GM12873 (cell line): ENCODE results near the gene GLI3.

Experiments
- TF ChIP-seq, protein P1 (sequence below): IDR thresholded peaks from 2 replicates; pipeline ENCODE4 v1.5.1; 2012; ENCODE audit warnings: low read depth, mild to moderate bottlenecking, moderate library complexity, low read length, control low read depth; ENCODE audit not compliant: insufficient read depth; ENCODE audit errors: missing control alignments

The GLI3 gene

DNA sequence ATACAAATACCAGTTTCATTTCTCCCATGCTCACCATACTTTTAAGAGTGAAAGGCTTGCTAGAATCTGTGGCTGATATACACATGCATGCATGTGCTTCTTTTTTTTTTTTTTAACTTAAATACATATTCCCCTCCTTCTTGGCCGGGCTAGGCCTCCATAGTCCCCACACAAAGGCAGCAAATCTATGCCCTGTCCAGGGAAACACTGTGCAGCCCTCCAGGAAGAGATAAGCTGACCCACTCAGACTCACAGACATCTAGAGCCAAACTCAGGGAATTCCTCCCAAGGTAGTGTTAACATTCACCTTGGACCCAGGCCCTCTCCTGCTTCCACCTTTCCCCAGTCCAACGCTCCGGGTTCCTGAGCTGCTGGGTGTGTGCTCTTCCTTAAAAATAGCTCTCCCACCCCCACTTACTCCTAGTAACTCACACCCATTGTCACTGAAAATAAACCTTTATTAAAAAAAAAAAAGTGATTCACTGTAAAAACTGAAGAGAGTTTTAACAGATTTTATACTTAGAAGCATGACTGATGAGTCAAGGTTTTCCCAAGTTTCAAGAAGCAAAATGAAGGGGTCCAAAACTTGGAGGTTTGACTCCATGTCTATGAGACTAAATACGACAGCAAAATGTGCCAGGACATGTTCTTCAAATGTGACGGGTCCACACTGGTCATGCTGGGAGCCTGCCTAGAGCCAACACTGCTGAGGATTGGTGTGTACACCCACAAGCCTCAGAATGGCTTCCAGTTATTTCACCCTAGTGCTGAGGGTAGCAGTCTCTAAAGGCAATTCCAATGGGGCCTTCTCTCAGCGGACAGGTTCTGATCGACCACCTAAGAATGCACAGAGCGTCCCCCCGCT lies 159.5 kb downstream of the GLI3 start:
- TF ChIP-seq, protein P1, sequence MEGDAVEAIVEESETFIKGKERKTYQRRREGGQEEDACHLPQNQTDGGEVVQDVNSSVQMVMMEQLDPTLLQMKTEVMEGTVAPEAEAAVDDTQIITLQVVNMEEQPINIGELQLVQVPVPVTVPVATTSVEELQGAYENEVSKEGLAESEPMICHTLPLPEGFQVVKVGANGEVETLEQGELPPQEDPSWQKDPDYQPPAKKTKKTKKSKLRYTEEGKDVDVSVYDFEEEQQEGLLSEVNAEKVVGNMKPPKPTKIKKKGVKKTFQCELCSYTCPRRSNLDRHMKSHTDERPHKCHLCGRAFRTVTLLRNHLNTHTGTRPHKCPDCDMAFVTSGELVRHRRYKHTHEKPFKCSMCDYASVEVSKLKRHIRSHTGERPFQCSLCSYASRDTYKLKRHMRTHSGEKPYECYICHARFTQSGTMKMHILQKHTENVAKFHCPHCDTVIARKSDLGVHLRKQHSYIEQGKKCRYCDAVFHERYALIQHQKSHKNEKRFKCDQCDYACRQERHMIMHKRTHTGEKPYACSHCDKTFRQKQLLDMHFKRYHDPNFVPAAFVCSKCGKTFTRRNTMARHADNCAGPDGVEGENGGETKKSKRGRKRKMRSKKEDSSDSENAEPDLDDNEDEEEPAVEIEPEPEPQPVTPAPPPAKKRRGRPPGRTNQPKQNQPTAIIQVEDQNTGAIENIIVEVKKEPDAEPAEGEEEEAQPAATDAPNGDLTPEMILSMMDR: no peak

DNA sequence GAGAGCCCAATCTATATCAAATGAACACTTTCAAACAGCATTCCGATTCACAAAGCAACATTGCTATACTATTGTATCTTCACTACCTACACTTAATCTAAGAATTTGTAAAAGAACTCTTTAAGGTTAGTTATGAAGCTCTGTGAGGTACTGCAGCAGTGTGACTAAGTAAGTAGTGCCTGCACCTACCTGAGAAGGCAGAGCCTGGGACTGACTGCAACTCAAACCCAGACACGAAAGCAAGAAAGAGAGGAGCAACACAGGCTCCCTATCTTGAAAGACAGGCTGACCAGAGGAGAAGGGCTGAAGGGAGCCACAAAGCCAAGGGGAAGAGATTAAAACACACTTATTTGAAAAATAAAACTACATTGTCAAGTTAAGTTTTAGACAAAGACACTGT lies 160.1 kb downstream of the GLI3 start:
- TF ChIP-seq, protein P1: no peak

DNA sequence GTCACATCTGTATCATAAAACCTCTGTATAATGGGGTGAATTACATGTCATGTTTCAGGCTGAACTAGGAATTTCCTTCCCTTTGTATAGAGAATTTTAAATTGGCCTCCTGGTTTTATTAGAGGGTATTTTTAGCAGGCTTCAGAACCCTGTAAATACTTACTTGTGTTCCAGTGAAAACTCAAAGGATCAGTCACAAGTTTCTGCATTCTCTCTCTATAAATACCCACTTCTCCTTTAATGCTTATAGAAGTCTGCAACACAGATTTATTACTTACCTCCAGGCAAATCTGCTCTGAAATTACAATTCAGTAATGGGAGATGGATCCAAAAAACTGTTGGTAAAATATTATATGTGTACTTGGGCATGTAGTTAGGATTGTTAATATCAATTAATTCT lies 161.6 kb downstream of the GLI3 start:
- TF ChIP-seq, protein P1: no peak

DNA sequence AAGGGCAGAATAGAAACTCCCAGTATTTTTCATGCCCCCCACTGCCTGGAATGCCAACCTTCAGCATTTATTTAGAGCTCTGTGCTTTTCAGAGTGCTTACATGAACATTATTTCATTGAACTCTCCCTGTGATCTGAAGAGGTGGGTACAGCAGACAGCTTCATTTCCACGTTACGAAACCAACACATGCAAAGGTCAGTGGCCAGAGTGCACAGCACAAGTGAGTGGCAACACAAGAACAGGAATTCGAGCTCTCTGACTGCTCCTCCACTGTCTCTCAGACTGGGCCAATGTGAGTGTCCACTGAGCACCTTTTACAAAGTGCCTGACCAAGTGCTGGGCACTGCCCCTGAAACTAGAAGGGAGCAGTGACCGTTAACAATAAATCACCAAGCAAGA lies 162.9 kb downstream of the GLI3 start:
- TF ChIP-seq, protein P1: no peak

DNA sequence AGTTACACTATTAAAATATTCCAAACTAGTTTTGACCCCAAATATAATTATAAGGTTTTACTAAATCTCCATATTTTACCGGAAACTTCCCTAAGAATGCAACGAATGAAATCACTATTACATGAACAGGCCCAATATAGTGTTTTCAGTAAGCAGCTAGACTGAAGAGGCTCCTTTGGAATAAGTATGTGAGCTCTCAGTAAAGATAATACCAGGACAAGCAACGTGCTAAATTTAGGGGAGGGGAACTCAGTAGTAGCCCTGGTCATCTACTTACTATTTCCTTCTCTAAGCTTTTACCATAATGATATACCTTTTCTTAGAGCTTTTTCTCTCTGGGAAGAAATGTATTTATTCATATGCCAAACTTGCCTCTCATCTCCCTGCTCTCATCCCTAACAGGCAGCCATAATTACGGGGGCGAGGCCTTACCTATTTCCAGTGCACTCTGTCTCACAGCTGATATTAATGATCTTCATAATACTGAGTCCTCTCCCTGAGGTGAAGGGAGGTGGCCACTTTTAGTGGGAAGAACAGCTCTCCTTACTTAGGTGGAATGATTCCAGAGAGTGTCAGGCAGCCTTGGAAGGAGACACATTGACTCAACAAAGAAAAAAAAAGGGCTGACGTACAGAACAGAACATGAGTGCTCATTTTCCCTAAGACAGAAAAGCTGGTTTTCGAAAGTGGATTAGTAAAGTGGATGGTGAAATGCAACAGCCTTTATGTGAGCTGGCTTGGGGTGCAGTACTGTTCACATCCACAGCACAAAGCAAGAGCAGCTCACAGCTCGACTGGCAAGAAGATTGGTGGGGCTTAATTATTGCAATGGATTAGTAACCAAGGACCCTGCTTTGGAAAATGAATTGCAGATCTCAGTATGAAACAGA lies 165.4 kb downstream of the GLI3 start:
- TF ChIP-seq, protein P1: peak; percentile 13

DNA sequence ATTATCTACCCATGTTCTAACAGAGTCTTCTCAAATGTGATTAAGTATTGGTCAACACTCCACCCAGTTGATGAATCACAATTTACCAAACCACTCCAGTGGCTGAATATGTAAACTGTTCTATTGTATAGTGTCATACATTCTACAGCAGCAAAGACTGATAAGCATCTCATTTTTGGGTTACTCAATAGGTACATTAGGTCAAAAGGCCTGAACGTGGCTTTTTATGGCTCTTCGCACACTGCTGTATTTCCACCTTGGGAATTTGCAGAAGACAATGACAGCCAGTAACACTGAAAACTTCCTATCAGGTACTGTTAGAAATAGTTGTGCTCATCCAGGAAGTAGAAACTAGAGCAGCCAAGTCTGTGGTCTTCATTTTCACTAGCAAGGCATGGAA lies 166.9 kb downstream of the GLI3 start:
- TF ChIP-seq, protein P1: no peak

DNA sequence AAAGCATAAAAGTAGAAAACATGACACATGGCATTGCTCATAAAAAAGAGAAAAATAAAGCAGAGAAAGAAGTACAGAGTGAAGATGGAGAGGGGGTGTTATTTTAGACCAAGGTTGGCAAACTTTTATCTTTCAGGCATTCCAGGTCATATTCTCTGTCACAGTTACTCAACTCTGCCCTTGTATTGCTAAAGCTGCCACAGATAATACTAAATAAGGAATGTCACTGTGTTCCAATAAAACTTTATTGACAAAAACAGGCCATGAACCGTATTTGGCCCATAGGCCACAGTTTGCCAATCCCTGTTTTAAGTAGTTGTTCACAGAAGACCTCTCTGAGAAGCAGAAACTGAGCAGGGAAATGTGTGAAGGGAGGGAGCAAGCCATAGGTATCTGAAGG lies 167.4 kb downstream of the GLI3 start:
- TF ChIP-seq, protein P1: no peak
